HCT116 (cell line): ENCODE data around the gene CLSTN1. TPM values are rescaled to one million over a fixed set of nuclear protein-coding genes. Genes with fewer than 3 reads are reported as not detected.

Experiments used
- ATAC-seq: fragments of 200-7000 bp; cut with Tn5 transposase; 2 replicates; pipeline ENCODE4 v1.9.1; 2020; ENCODE audit warnings: mild to moderate bottlenecking, moderate library complexity
- BruUV-seq: library from RNA; stranded (reverse); fragments of 400-500 nt; replicated peaks from 2 replicates; lab custom pipeline; 2021; lab: Mats Ljungman, UMichigan
- CTCF ChIA-PET: fragments of 300-600 bp; sonication (Branson Sonifier 250); formaldehyde crosslinking; loops from one replicate; lab custom pipeline; 2021; ENCODE audit warnings: antibody characterized with exemption; lab: Charles Lee
- POLR2A ChIA-PET: fragments of 300-600, 350-600 bp; sonication (Branson Sonifier 250); formaldehyde crosslinking; loops from one replicate; lab custom pipeline; 2021; ENCODE audit warnings: antibody characterized with exemption; lab: Charles Lee
- RAD21 ChIA-PET, 2 experiments: fragments of 300-600 bp; sonication (Branson Sonifier 250); formaldehyde crosslinking; loops; one replicate each; lab custom pipeline; 2023; ENCODE audit warnings: low total read pairs in 2 of 2; ENCODE audit not compliant: uncharacterized antibody in 2 of 2, unreplicated experiment in 2 of 2, low non-redundant PET in 1 of 2; lab: Charles Lee
- DNase-seq: peaks from one replicate; pipeline ENCODE4 v3.0.0-alpha.2; 2010; ENCODE audit warnings: low read depth, low spot score
- H2AFZ ChIP-seq: fragments of 200-600 bp; shearing (Covaris generic), sonication (generic); 2 replicates; pipeline ENCODE4 v1.6.1; 2017; ENCODE audit warnings: low read depth, mixed run types, mixed read lengths, antibody characterized with exemption, low read length; ENCODE audit not compliant: poor library complexity, severe bottlenecking
- H3K27ac ChIP-seq: 2 replicates; pipeline ENCODE4 v1.5.1; 2012; ENCODE audit warnings: low read depth, low read length
- H3K27me3 ChIP-seq: fragments of 200-600 bp; sonication (generic); 2 replicates; pipeline ENCODE4 v1.6.1; 2016; ENCODE audit warnings: mixed run types, low read length, mixed read lengths; ENCODE audit not compliant: insufficient read depth
- H3K36me3 ChIP-seq, 2 experiments: fragments of 200-500 bp in 1 of 2; fragments of 200-600 bp in 1 of 2; sonication (Bioruptor generic) in 1 of 2; sonication (generic) in 1 of 2; 2 replicates each; pipeline versions ENCODE4 v1.5.1 to v1.6.1; 2014 to 2016; ENCODE audit warnings: low read length in 2 of 2, inconsistent platforms in 1 of 2, mixed read lengths in 1 of 2, mixed run types in 1 of 2; ENCODE audit not compliant: insufficient read depth in 2 of 2, control insufficient read depth in 1 of 2
- H3K4me1 ChIP-seq, 2 experiments: fragments of 200-600 bp in 1 of 2; sonication (generic) in 1 of 2; 2 replicates each; pipeline versions ENCODE4 v1.5.1 to v1.6.1; 2012 to 2017; ENCODE audit warnings: low read length in 2 of 2, inconsistent platforms in 1 of 2, mild to moderate bottlenecking in 1 of 2, mixed read lengths in 1 of 2, mixed run types in 1 of 2, moderate library complexity in 1 of 2; ENCODE audit not compliant: insufficient read depth in 2 of 2, control insufficient read depth in 1 of 2
- H3K4me2 ChIP-seq: fragments of 200-600 bp; sonication (generic); 2 replicates; pipeline ENCODE4 v1.6.1; 2017; ENCODE audit warnings: mixed run types, low read length, mixed read lengths
- H3K4me3 ChIP-seq, 2 experiments: fragments of 200-600 bp in 1 of 2; sonication (generic) in 1 of 2; replicated peaks in 1 of 2; 2 replicates each; pipeline ENCODE4 v1.5.1; 2011 to 2016; ENCODE audit warnings: low read length in 2 of 2, control low read depth in 1 of 2, low read depth in 1 of 2, mild to moderate bottlenecking in 1 of 2, mixed read lengths in 1 of 2, mixed run types in 1 of 2
- H3K79me2 ChIP-seq: fragments of 200-600 bp; sonication (generic); 2 replicates; pipeline ENCODE4 v1.6.1; 2017; ENCODE audit warnings: mild to moderate bottlenecking, mixed run types, low read length, moderate library complexity, mixed read lengths; ENCODE audit not compliant: insufficient read depth
- H3K9ac ChIP-seq: fragments of 200-600 bp; sonication (generic); 2 replicates; pipeline ENCODE4 v1.6.1; 2016; ENCODE audit warnings: low read length, mixed read lengths
- H3K9me2 ChIP-seq: fragments of 200-600 bp; sonication (generic), shearing (Covaris generic); 2 replicates; pipeline ENCODE4 v1.6.1; 2017; ENCODE audit warnings: mixed run types, mild to moderate bottlenecking, moderate library complexity; ENCODE audit not compliant: insufficient read depth
- H3K9me3 ChIP-seq, 2 experiments: fragments of 200-500 bp in 1 of 2; fragments of 200-600 bp in 1 of 2; sonication (Bioruptor generic) in 1 of 2; sonication (generic) in 1 of 2; 2 replicates each; pipeline ENCODE4 v1.6.1; 2014 to 2017; ENCODE audit warnings: low read length in 2 of 2, mixed read lengths in 2 of 2, inconsistent platforms in 1 of 2, low read depth in 1 of 2, mild to moderate bottlenecking in 1 of 2, mixed run types in 1 of 2, moderate library complexity in 1 of 2; ENCODE audit not compliant: control insufficient read depth in 1 of 2, insufficient read depth in 1 of 2
- H4K20me1 ChIP-seq: fragments of 200-600 bp; sonication (generic), shearing (Covaris generic); 2 replicates; pipeline ENCODE4 v1.6.1; 2017; ENCODE audit warnings: mixed run types, mild to moderate bottlenecking, moderate library complexity; ENCODE audit not compliant: insufficient read depth
- CBX3 ChIP-seq: IDR thresholded peaks from 2 replicates; pipeline ENCODE4 v1.6.1; 2012; ENCODE audit warnings: low read depth
- CEBPB ChIP-seq: IDR thresholded peaks from 2 replicates; pipeline ENCODE4 v1.6.1; 2012; ENCODE audit warnings: low read depth
- ELF1 ChIP-seq: IDR thresholded peaks from 2 replicates; pipeline ENCODE4 v1.6.1; 2012; ENCODE audit warnings: low read depth, borderline replicate concordance
- JUND ChIP-seq: IDR thresholded peaks from 2 replicates; pipeline ENCODE4 v1.6.1; 2012
- SIN3A ChIP-seq: IDR thresholded peaks from 2 replicates; pipeline ENCODE4 v1.6.1; 2012; ENCODE audit warnings: low read depth
- ZFX ChIP-seq: fragments of 450-650 bp; IDR thresholded peaks from 2 replicates; pipeline ENCODE4 v1.6.1; 2017
- ZNF274 ChIP-seq: fragments of 200-500 bp; sonication (Bioruptor generic); IDR thresholded peaks from 2 replicates; pipeline ENCODE4 v1.6.1; 2014; ENCODE audit warnings: mild to moderate bottlenecking, low read depth, low read length, inconsistent platforms
- intact Hi-C: fragments of 100-400 bp; cut with micrococcal nuclease; formaldehyde crosslinking; loops from 2 replicates; pipeline ENCODE4 v1.10.0; 2022
- total RNA-seq: library from RNA; stranded (reverse); gene quantifications from one replicate; pipeline ENCODE4 v1.2.1, GENCODE V29; 2021; ENCODE audit not compliant: unreplicated experiment

CLSTN1 gene
- total RNA-seq, 1 experiment from 2014 or later = 113 TPM

DNA sequence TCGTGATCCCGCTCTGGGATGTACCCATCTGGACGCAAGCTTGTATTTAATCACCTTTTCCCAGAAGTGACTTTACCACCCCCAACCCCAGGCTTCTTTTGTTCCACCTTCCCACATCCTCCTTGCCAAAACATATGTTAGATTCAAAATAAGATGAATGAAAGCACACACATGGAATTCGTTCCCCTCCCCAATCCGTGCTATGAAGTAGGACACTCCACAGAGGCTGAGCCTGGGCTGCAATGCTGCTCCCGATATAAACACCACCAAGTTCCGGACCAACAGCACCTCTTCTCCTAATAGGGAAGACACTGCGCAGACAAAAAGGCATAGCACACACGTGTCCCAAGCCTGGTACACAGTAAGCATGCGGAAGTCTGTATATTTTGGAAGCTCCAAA lies 86.1 kb downstream of the CLSTN1 start:
- ChIA-PET RAD21 (no interaction called here), CTCF (no interaction called here)
- no TSS peak for BruUV-seq

GRCh38 chr1:9737057-9737456 lies 86.7 kb downstream of the CLSTN1 start:
- ATAC-seq (no peak), DNase-seq (no peak)
- Histone ChIP-seq H3K9me2 (no peaks in the 10 kb centered on the region), H3K9ac (no peak overlapping the region), H3K27me3 (no peaks in the 10 kb centered on the region), H3K4me1 (no peaks in the 10 kb centered on the region), H3K4me2 (no peak overlapping the region), H3K79me2 (no peaks in the 10 kb centered on the region), H2AFZ (no peak overlapping the region), H3K27ac (no peak overlapping the region), H3K9me3 (no peaks in the 10 kb centered on the region), H4K20me1 (no peaks in the 10 kb centered on the region), H3K36me3 (peaks cover 29 to 56% of the 10 kb centered on the region in 2 experiments), H3K4me3 (no peak overlapping the region)
- ChIA-PET CTCF (no interaction called here), POLR2A (no interaction called here), RAD21 (no interaction called here)
- no TSS peak for BruUV-seq
- intact Hi-C loops = no loop called here
- no peak for TF ChIP-seq ZNF274
- no peak for TF ChIP-seq ZFX
- no peak for TF ChIP-seq CBX3
- TF ChIP-seq ELF1 = no peak
- TF ChIP-seq SIN3A = no peak
- no peak for TF ChIP-seq JUND

More for the DNA sequence above, 86.1 kb downstream of the CLSTN1 start:
- H4K20me1 ChIP-seq = no peaks in the 10 kb centered on the region
- peaks cover 27 to 50% of the 10 kb centered on the region in 2 experiments for H3K36me3 ChIP-seq
- no peaks in the 10 kb centered on the region for H3K27me3 ChIP-seq
- TF ChIP-seq CEBPB = no peak
- DNase-seq (no peak), ATAC-seq (no peak)
- H3K9me2 ChIP-seq = no peaks in the 10 kb centered on the region
- no peaks in the 10 kb centered on the region for H3K4me1 ChIP-seq
- no peak overlapping the region for H3K4me2 ChIP-seq
- intact Hi-C loops = no loop called here
- H3K9me3 ChIP-seq = no peaks in the 10 kb centered on the region
- no peak overlapping the region for H2AFZ ChIP-seq
- no peak overlapping the region for H3K4me3 ChIP-seq
- no peaks in the 10 kb centered on the region for H3K79me2 ChIP-seq
- H3K9ac ChIP-seq = no peak overlapping the region
- H3K27ac ChIP-seq = no peak overlapping the region
- POLR2A ChIA-PET = no interaction called here
